ENCODE results near the gene KRTAP1-1. TPM values are rescaled to one million over a fixed set of nuclear protein-coding genes. Genes with fewer than 3 reads are reported as not detected.
"Not testable (repeated sequence)": the region's sequence is repeated elsewhere in the genome, so short reads cannot be mapped to it uniquely, and the experiment has no call there.

Gene KRTAP1-1
- polyA plus RNA-seq, 4 donors, result not detected

DNA sequence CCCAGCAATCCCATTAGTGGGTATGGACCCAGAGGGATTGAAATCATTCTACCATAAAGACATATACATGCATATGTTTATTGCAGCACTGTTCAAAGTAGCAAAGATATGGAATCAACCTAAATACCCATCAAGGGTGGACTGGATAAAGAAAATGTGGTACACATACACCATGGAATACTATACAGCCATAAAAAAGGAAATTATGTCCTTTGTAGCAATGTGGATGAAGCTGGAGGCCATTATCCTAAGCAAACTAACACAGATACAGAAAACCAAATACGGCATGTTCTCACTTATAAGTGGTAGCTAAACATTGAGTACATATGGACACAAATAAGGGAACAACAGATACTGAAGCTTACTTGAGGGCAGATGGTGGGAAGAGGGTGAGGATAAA is 16.3 kb upstream of the KRTAP1-1 start:
- no peak for DNase-seq (ENCODE audit: low read depth in 4 of 4, low spot score in 3 of 4)

- DNase-seq (ENCODE audit: low read depth in 4 of 4, low spot score in 3 of 4), result not testable (repeated sequence)
These were observed 13.9 kb upstream of the KRTAP1-1 start, which contains the start of gene KRTAP2-2 for GRCh38 chr17:41055130-41055529. KRTAP2-2 (minus strand) TSS chr17:41055230; CDS start chr17:41055211, 19 bp downstream.

GRCh38 chr17:41054556-41054955 is 13.3 kb upstream of the KRTAP1-1 start:
- DNase-seq (ENCODE audit: low read depth in 4 of 4, low spot score in 3 of 4), result not testable (repeated sequence)

DNA sequence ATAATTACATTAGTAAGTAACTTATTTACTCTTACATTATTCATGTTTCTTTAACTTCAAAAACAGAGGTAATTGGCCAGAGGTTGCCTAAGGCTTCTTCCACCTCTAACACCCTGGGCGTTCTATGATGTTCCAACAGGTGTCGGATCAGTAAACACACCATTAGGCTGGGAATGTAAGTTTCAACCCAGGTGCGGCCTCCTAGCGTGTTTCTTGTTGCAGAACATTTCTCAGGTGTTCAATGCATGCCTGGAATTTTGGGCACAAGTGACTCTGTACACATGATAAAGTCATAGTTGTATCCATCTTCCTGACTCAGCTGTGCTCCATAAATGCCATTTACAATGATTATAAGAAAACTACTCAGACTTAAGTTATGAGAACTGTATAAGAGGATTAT is 12.8 kb upstream of the KRTAP1-1 start:
- DNase-seq (ENCODE audit: low read depth in 4 of 4, low spot score in 3 of 4), result peak in 1 of 4 donors; percentile 21

GRCh38 chr17:41052566-41052965 is 11.3 kb upstream of the KRTAP1-1 start:
- no peak for DNase-seq (ENCODE audit: low read depth in 4 of 4, low spot score in 3 of 4)

DNA sequence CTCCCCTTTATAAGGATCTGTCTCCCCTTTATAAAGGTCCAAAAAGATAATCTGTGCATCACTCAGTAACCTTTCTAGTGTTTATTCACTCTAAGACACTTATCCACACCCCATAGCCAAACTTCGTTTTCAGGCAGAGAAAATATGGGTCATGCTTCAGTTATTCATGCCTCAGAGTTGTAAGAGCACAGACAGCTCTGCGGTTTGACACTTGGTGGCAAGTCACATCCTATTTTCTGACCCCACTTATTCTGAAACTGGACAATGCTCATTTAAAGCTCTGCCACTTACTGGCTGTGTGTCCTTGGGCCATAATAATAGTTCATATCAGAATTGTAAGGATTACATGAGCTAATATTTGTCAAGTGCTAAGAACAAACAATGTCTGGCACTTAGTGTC is 7.9 kb upstream of the KRTAP1-1 start:
- DNase-seq (ENCODE audit: low read depth in 4 of 4, low spot score in 3 of 4), result no peak

DNA sequence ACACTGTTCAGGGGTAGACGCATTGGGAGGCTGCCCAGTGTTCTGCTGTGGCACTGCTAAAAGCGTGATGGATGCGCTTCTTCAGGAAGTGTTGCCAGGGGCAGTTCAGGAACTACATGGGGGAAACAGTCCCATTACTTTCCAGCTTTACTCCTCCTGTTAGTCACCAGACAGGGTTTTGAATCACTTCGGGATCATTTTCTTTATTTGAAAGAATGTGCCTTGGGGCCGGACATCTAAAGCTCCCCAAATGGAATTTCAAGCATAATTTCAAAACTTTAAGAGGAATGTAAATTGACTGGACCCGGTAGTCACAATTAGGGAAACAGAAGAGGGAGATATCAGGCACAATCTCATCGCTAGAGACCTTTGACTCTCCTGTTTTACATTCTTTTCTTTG is 7.2 kb upstream of the KRTAP1-1 start:
- DNase-seq (ENCODE audit: low read depth in 4 of 4, low spot score in 3 of 4), result no peak

- DNase-seq (ENCODE audit: low read depth in 4 of 4, low spot score in 3 of 4), result not testable (repeated sequence)
These were observed 5.7 kb upstream of the KRTAP1-1 start, which contains the start of gene KRTAP2-1 for GRCh38 chr17:41046735-41047465. KRTAP2-1 (minus strand) TSS chr17:41047316; CDS start chr17:41047267, 49 bp downstream.

GRCh38 chr17:41042953-41043352 is 1.7 kb upstream of the KRTAP1-1 start:
- no peak for DNase-seq (ENCODE audit: low read depth in 4 of 4, low spot score in 3 of 4)

GRCh38 chr17:41037853-41038350 is 3.3 kb downstream of the KRTAP1-1 start:
- no peak for DNase-seq (ENCODE audit: low read depth in 4 of 4, low spot score in 3 of 4)

DNA sequence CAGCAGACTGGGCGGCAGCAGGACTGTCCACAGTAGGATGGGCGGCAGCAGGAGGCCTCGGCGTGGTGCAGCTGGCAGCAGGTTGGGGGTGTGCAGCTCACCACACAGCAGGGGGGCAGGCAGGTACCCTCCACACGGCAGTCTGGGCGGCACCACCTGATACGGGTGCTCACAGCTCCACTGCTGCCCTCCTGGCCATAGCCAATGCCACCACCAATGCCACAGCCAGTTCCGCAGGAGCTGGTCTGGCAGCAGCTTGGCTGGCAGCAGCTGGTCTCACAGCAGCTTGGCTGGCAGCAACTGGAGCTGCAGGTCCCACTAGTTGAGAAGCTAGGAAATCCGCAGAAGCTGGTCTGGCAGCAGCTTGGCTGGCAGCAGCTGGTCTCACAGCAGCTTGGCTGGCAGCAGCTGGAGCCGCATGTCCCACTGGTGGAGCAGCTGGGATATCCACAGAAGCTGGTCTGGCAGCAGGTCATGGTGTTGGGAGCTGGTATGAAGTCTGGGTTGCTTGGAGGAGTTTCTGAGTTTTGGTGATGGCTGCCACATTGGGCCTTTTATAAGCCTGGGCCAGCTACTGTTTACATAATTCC is 6.8 kb downstream of the KRTAP1-1 start, which contains the start of gene KRTAP1-3:
TSS of gene KRTAP1-3 (minus strand) at position 529 of the 590 bp plus-strand sequence. CDS start at position 476, 53 bp downstream.
- DNase-seq (ENCODE audit: low read depth in 4 of 4, low spot score in 3 of 4), result not testable (repeated sequence)

GRCh38 chr17:41029633-41030245 is 11.5 kb downstream of the KRTAP1-1 start, which contains the start of gene KRTAP1-4:
KRTAP1-4 (minus strand) TSS chr17:41030195; CDS start chr17:41030078, 117 bp downstream.
- no peak for DNase-seq (ENCODE audit: low read depth in 4 of 4, low spot score in 3 of 4)

- no peak for DNase-seq (ENCODE audit: low read depth in 4 of 4, low spot score in 3 of 4)
These were observed 14.4 kb downstream of the KRTAP1-1 start, which contains the start of gene KRTAP1-5 for GRCh38 chr17:41026715-41027471. KRTAP1-5 (minus strand) TSS chr17:41027208; CDS start chr17:41027155, 53 bp downstream.

GRCh38 chr17:41024697-41025096 is 16.6 kb downstream of the KRTAP1-1 start:
- DNase-seq (ENCODE audit: low read depth in 4 of 4, low spot score in 3 of 4), result no peak

- no peak for DNase-seq (ENCODE audit: low read depth in 4 of 4, low spot score in 3 of 4)
These were observed 20.9 kb downstream of the KRTAP1-1 start for GRCh38 chr17:41020336-41020735.

DNA sequence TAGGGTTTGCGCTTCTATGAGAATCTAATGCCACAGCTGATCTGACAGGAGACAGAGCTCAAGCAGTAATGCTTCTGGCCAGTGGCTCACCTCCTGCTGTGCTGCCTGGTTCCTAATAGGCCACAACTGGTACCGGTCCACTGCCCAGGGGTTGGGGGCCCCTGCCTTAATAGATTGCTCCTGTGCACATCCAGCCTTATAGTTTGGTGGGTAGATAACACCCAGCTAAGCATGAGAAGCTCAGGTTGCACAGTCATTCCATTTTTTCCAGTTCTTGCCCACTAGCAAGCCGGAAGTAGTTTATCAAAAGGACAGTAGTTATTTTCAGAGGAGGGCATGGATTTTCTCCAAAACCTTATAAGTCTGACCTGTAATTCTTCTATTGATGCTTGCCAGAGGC is 21.8 kb downstream of the KRTAP1-1 start:
- DNase-seq (ENCODE audit: low read depth in 4 of 4, low spot score in 3 of 4), result no peak

GRCh38 chr17:41018541-41018940 is 22.7 kb downstream of the KRTAP1-1 start:
- no peak for DNase-seq (ENCODE audit: low read depth in 4 of 4, low spot score in 3 of 4)

- no peak for DNase-seq (ENCODE audit: low read depth in 4 of 4, low spot score in 3 of 4)
These were observed 24.6 kb downstream of the KRTAP1-1 start for GRCh38 chr17:41016578-41017215.

GRCh38 chr17:41015454-41015853 is 25.8 kb downstream of the KRTAP1-1 start:
- no peak for DNase-seq (ENCODE audit: low read depth in 4 of 4, low spot score in 3 of 4)

GRCh38 chr17:41013606-41014005 is 27.6 kb downstream of the KRTAP1-1 start:
- DNase-seq (ENCODE audit: low read depth in 4 of 4, low spot score in 3 of 4), result no peak

Data from left renal pelvis (tissue), 4 donors.